ENCODE measurements around the gene KLHL33. TPM values are rescaled to one million over a fixed set of nuclear protein-coding genes. Genes with fewer than 3 reads are reported as not detected.
A peak's percentile ranks its signal among the peaks of the same experiment; 100 is the strongest.

Gene KLHL33
- total and polyA plus RNA-seq, 2 donors (not counting 3 experiments of a cell fraction or from before 2014, with no cell fraction given): not detected

DNA sequence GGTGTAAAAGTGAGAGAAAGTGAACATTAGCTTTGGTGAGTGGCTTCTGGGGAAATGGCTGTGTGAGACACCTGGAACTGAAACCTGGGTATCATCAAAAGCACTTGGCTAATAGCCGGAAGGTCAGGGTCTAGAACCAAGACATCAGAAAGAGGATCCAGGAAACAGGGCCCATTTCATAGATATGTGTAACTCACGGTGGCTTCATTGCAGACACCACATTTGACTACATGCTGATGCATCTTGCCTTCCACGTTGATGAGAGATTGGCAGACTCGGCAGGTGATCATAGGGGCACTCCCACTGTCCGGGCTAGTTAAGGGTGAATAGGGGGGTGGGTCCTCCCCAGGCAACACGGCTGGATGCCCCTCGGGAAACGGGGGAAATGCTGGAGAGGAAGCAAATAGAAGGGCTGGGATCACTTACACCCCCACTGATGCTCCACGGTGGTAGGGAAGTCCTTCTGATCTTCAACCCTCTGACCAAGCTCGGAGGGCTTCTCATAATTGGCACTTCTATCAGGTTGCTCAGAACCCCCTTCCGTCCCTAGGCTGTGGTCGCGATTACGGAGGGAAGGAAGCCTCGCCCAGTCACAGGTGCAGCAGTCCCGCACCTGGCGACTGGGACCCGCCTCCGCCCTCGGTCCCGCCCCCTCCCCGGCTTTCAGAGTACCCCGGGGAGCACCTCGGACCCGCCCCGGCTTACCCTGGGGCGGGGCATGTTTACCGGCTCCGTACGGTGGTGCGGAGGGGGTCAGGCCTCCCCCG, 24.7 kb upstream of the KLHL33 start:
- FAIRE-seq: no peak
- peaks cover 2 to 8% of the 10 kb centered on the region in 2 experiments for H3K27me3 ChIP-seq (ENCODE audit: control insufficient read depth in 2 of 2, insufficient read depth in 2 of 2, low read length in 2 of 2)
- H3K4me1 ChIP-seq (ENCODE audit: control insufficient read depth, extremely low read depth, insufficient read depth, low read length): peaks cover 24% of the 10 kb centered on the region
- ChIA-PET CTCF (interaction anchor here (0.8 to 1.5 kb wide), 8 partner anchors 12 to 146 kb away, joined by 3 to 16 read pairs (median 4); partner anchors contain the start of gene PARP2), POLR2A (interaction anchor here (0.9 to 2.4 kb wide), 4 partner anchors 9 to 118 kb away, joined by 3 to 36 read pairs (median 18); partner anchors contain the start of genes PARP2 and PNP)
- H3K9me3 ChIP-seq (replicated peaks; ENCODE audit: control insufficient read depth, insufficient read depth, low read length): no peaks in the 10 kb centered on the region
- H3K4me2 ChIP-seq (ENCODE audit: insufficient read depth, low read length): peak overlapping the region; percentile 83
- intact Hi-C loops (cut with micrococcal nuclease): loop anchor here (1.0 kb wide), 3 partner anchors 9 to 224 kb away; partner anchors contain the start of genes PNP and RNASE4
- H3K36me3 ChIP-seq (ENCODE audit: control insufficient read depth in 2 of 2, extremely low read depth in 1 of 2, insufficient read depth in 2 of 2, low read length in 2 of 2): peaks cover 11 to 18% of the 10 kb centered on the region in 2 experiments
- H3K27ac ChIP-seq (ENCODE audit: insufficient read depth, low read depth, low read length): peak overlapping the region; percentile 14
- dilution Hi-C loops (cut with MboI; ENCODE audit: extremely low pct_ligation_motif_present, low sequenced_read_pairs): no loop called here
- H4K20me1 ChIP-seq (replicated peaks; ENCODE audit: control insufficient read depth, extremely low read depth, insufficient read depth, low read length): no peaks in the 10 kb centered on the region
- BruUV-seq (replicated peaks): no TSS peak
- H3K79me2 ChIP-seq (ENCODE audit: control insufficient read depth, insufficient read depth, low read length): peaks cover 29% of the 10 kb centered on the region
- no peaks in the 10 kb centered on the region for H3K9me1 ChIP-seq (replicated peaks; ENCODE audit: control insufficient read depth, extremely low read depth, insufficient read depth, low read length)
- DNase-seq (ENCODE audit: low read depth, low spot score): peak; percentile 11
- peak overlapping the region; percentile 43 to 78 (median 66) for H3K4me3 ChIP-seq (replicated peaks in 1 of 3; ENCODE audit: insufficient read depth in 1 of 3, low read depth in 1 of 3, low read length in 3 of 3)
- TF ChIP-seq JUN (IDR thresholded peaks at IDR 0.05; ENCODE audit: borderline replicate concordance, insufficient read depth, insufficient read length, low read depth) (no peak), POLR2A (IDR thresholded peaks at IDR 0.05; ENCODE audit: low read depth, low read length) (no peak), POLR2AphosphoS5 (IDR thresholded peaks at IDR 0.05; ENCODE audit: insufficient read depth, low read depth, low read length) (no peak), GATA2 (IDR thresholded peaks at IDR 0.05; ENCODE audit: insufficient read depth, insufficient read length, low read depth, low read length) (no peak), EZH2 (IDR thresholded peaks at IDR 0.05; ENCODE audit: borderline replicate concordance, low read depth, low read length, severe bottlenecking) (no peak), FOS (IDR thresholded peaks at IDR 0.05; ENCODE audit: borderline replicate concordance, insufficient read depth, low read length) (no peak), MYC (IDR thresholded peaks at IDR 0.05; ENCODE audit: low read depth, low read length) (no peak)
- TF ChIP-seq, protein P1, sequence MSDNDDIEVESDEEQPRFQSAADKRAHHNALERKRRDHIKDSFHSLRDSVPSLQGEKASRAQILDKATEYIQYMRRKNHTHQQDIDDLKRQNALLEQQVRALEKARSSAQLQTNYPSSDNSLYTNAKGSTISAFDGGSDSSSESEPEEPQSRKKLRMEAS (IDR thresholded peaks at IDR 0.05; ENCODE audit: insufficient read depth, insufficient read length): no peak
- TF ChIP-seq, protein P2, sequence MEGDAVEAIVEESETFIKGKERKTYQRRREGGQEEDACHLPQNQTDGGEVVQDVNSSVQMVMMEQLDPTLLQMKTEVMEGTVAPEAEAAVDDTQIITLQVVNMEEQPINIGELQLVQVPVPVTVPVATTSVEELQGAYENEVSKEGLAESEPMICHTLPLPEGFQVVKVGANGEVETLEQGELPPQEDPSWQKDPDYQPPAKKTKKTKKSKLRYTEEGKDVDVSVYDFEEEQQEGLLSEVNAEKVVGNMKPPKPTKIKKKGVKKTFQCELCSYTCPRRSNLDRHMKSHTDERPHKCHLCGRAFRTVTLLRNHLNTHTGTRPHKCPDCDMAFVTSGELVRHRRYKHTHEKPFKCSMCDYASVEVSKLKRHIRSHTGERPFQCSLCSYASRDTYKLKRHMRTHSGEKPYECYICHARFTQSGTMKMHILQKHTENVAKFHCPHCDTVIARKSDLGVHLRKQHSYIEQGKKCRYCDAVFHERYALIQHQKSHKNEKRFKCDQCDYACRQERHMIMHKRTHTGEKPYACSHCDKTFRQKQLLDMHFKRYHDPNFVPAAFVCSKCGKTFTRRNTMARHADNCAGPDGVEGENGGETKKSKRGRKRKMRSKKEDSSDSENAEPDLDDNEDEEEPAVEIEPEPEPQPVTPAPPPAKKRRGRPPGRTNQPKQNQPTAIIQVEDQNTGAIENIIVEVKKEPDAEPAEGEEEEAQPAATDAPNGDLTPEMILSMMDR (IDR thresholded peaks at IDR 0.05; ENCODE audit: extremely low read depth in 1 of 2, insufficient read depth in 1 of 2, low read depth in 1 of 2, low read length in 2 of 2): no peak
- peak overlapping the region; percentile 19 for H2AFZ ChIP-seq (ENCODE audit: low read depth, low read length)
- H3K9ac ChIP-seq (replicated peaks; ENCODE audit: extremely low read depth, insufficient read depth, low read length): peak overlapping the region; percentile 76
